ENCODE measurements around the gene HOOK2.
"Not testable (repeated sequence)": the region's sequence is repeated elsewhere in the genome, so short reads cannot be mapped to it uniquely, and the experiment has no call there.

The HOOK2 gene, protein sequence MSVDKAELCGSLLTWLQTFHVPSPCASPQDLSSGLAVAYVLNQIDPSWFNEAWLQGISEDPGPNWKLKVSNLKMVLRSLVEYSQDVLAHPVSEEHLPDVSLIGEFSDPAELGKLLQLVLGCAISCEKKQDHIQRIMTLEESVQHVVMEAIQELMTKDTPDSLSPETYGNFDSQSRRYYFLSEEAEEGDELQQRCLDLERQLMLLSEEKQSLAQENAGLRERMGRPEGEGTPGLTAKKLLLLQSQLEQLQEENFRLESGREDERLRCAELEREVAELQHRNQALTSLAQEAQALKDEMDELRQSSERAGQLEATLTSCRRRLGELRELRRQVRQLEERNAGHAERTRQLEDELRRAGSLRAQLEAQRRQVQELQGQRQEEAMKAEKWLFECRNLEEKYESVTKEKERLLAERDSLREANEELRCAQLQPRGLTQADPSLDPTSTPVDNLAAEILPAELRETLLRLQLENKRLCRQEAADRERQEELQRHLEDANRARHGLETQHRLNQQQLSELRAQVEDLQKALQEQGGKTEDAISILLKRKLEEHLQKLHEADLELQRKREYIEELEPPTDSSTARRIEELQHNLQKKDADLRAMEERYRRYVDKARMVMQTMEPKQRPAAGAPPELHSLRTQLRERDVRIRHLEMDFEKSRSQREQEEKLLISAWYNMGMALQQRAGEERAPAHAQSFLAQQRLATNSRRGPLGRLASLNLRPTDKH

DNA sequence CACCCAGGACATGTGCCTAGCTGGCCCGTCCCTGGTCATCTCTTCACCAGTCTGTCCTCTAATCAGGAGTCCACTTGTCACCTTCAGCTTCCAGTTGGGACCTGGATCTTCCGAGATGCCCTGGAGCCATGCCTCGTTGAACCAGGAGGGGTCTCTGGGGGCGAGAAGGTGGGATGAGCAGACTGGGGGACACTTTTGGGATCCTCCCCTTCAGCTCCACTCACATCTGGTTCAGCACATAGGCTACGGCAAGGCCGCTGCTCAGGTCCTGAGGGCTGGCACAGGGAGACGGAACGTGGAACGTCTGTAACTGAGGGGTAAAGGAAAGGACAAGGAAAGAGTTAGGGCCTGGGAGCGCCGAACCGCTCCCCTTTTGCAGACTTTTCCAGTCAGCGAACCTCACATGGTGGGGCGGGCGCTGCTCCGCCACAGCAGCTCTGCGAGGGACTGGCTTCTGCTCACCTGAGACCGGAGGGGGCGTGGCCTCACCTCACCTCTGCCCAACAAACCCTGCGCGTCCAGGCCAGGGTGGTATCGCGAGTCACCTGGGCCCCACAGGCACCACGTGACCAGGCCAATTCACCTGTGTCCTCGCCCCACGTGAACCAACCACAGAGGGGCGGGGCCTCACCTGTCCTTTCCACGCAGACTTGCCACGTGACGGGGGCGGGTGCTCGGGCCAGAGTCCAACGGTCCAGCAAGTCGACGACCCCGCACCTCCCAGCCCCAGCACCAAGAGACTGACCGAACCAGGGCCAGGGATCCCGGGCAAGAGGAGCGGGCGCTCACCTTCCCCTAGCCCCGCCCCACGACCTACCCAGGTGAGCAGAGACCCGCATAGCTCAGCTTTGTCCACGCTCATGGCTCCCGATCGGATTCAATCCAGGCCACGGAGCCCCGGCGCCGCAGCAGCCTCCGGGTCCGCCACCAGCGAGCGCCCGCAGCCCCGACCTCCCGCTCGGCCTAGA is at the start of gene HOOK2:
HOOK2 (minus strand) TSS at position 965 of the 968 bp plus-strand sequence; CDS start at position 862, 103 bp downstream.
- peak; percentile 43 for DNase-seq

DNA sequence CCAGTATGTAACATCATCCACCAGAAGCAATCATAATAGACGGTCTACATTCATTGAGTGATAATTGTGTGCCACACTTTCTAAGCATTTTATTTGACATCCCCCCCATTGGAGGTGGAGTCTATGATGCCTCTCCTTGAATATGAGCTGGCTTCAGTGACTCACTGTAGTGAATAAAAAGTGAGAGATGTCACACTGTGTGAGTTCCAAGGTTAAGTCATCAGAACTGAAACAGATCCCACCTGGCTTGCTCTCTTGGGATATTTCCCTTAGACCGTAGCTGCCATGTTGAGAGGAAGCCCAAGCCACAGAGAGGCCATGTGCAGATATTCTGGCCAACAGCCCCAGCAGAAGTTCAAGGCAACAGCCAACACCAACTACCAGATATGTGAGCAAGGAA is 46.4 kb upstream of the HOOK2 start:
- no peak for DNase-seq

DNA sequence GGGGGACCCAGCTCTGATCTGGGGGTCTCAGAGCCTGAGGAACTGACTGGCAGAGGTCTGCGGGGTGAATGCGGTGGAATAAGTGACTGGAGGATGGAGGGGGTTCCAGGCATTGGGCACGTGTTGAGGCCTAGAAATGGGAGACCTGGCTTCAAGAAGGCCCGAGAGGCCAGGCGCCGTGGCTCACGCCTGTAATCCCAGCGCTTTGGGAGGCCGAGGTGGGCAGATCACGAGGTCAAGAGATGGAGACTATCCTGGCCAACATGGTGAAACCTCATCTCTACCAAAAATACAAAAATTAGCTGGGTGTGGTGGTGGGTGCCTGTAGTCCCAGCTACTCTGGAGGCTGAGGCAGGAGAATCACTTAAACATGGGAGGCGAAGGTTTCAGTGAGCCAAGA is 42.5 kb upstream of the HOOK2 start:
- not testable (repeated sequence) for DNase-seq

DNA sequence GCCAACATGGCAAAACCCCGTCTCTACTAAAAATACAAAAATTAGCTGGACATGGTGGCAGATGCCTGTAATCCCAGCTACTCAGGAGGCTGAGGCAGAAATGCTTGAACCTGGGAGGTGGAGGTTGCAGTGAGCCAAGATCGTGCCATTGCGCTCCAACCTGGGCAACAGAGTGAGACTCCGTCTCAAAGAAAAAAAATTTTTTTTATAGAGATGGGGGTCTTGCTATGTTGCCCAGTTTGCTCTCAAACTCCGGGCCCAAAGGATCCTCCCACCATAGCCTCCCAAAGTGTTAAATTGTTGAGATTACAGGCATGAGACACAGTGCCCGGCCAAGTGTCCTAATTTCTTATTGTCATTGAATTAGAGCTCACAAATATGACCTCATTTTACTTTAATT is 41.8 kb upstream of the HOOK2 start:
- not testable (repeated sequence) for DNase-seq

DNA sequence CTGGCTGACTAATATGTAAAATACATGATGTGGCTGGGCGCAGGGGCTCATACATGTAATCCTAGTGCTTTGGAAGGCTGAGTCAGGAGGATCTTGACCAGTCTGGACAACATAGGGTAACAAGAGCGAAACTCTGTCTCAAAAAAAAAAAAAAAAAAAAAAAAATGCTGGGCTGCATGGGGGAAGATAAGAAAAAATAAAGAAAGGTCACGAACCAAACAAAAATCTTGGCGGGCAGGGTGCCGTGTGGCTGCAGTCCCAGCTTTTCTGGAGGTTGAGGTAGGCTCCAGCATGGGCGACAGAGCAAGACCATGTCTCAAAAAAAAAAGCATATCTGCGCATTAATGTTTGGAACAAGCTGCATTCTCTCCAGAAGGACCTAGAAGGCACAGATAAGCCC is 39.7 kb upstream of the HOOK2 start:
- no peak for DNase-seq

DNA sequence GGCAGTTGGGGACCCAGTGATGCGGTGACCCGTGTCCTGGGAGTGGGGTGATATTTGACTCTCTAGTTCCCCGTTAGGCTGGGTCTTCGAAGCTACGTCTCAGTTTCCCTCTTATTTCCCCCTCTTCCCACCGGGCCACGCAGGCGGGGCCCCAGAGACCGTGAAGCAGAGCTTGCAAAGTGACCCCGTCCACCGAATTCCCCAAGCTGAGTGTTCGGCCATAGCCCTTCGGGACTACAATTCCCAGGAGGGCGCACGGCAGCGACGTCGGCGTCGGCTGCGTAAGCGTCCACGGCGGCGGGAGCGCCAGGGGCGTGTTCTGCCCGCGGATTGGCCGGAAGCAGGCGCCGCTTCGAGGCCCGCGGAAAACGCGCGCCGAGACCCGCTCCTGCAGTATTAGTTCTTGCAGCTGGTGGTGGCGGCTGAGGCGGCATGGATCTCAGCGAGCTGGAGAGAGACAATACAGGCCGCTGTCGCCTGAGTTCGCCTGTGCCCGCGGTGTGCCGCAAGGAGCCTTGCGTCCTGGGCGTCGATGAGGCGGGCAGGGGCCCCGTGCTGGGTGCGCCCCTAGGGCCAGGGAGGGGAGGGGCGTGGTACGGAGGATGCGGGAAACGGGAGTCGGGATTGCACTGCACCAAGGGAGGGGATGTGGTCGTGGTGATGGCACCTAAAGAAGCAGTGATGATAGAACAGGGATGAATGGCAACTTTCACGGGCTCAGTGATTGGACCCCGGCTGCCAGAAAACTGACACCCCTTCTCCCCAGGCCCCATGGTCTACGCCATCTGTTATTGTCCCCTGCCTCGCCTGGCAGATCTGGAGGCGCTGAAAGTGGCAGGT is 31.1 kb upstream of the HOOK2 start, which contains the start of gene RNASEH2A:
RNASEH2A (plus strand) TSS at position 343 of the 840 bp plus-strand sequence; CDS start at position 433, 90 bp downstream.
- DNase-seq, result peak; percentile 93

DNA sequence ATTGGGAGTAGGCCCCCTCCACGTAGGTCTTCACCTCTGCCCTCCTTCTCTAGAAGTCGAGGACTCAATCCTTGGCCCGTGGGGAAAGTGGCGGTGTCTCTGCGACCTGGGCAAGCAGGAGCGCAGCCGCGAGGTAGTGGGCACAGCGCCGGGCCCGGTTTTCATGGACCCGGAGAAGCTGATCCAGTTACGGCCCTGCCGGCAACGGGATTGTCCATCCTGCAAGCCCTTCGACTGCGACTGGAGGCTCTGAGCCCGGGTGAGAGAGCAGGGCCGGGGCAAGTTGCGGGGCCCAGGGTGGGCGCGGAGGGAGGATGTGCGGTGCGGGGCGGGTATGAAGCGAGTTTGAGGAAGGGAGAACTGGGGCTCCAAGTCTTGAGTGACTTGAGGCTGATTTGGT is 28.7 kb upstream of the HOOK2 start:
- DNase-seq, result no peak

DNA sequence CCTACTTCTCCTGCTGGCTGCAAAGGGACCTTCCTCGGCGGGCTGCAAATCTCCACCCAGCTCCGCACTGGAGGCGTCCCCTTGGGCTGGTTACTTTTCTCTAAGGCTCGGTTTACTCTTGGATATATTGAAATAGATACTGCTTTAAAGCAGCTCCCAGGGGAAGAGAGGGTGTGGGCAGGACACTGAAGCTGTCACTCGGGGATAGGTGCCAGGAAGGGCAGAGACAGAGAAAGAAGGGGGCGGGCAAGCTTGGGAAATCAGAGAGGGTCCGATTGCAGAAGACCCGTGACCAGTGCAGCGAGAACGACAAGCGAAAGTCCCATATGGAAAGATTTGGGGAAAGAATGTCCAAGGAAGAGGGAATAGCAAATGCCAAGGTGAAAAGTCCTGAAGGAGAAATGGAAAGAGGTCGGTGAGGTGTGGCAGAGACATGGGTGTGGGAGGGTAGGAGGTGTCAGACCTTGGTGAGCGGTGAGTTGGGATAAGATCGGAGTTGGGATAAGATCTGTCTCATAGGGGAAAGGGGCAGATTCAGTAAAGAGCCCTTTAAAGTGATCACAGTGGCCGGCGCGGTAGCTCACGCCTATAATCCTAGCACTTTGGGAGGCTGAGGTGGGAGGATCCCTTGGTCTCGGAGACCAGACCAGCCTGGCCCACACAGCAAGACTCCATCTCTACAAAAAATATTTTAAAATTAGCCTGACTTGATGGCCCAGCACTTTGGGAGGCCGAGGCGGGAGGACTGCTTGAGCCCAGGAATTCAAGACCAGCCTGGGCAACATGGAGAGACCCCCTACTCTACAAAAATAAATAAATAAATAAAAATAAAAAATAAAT is 27.1 kb upstream of the HOOK2 start:
- no peak for DNase-seq

DNA sequence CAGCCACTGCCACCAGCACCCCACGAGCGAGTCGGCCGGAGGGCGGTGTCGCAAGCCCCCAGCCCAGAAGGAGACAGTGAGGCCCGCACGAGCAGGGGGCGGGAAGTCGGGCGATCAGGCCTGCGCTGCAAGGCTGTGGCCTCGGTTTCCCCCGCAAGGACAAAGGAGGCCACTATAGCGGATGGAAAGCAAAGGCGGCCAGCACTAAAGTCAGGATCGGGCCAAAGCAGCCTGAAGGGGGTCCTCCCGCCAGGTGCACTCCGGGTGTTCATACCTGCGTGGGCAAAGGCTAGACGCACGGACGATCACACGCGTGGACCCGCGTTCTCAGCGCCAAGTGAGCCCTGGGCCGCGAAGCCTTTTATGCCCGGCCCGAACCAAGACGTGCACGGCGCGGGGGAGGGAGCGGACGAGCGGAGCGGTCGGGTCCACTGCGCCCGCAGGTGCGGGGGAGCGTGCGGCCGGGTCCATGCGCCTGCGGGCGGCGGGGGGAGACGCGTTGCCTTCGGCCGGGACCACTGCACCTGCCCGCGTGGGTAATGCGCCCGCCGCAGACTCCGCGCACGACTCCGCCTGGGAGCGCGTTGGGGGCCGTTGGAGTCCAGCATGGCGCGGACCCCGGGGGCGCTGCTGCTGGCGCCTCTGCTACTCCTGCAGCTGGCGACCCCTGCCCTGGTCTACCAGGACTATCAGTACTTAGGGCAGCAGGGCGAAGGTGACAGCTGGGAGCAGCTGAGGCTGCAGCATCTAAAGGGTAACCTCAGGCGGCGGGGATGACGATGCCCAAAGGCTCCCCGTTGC is 26.3 kb upstream of the HOOK2 start, which contains the start of the genes PRDX2 and THSD8:
PRDX2 (minus strand) TSS at position 335 of the 801 bp plus-strand sequence. CDS start 539 bp downstream, outside the sequence.
THSD8 (plus strand) TSS at position 604 of the 801 bp plus-strand sequence; CDS start at position 607, 3 bp downstream.
- peak; percentile 88 for DNase-seq

DNA sequence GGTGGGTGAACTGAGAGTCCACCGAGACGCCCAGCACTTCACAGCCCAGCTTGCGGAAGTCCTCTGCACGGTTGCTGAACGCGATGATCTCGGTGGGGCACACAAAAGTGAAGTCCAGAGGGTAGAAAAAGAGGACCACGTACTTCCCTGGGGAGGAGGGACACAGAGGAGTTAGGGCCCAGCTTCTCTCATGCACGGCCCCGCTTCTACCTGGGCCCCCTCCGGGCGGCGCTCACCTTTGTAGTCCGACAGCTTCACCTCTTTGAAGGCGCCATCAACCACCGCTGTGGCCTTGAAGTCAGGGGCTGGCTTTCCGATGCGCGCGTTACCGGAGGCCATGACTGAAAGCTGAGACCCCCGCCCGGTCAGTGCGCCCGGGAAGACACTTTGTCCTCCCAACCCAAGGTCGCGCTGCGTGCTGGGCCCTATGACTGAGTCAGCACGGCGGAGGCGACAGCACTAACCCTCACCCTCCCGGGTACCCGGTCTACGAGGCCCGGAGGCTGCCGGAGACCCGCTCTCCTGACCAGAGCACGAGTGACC is 25.6 kb upstream of the HOOK2 start:
- DNase-seq, result no peak

DNA sequence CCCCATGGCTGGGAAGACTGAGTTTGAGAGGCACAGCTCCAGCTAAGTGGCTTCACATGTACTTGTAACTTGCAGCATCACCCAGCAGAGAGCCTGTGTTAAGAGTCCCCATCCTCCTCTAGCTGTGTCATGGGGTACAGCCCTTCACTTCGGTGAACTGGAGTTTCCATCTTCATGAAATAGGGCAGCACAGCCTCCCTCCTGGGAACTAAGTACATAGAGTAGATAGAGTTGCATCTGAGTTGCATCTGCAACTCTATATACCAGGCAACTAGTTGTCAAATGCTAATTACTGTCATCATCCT is 25.1 kb upstream of the HOOK2 start:
- DNase-seq, result no peak

DNA sequence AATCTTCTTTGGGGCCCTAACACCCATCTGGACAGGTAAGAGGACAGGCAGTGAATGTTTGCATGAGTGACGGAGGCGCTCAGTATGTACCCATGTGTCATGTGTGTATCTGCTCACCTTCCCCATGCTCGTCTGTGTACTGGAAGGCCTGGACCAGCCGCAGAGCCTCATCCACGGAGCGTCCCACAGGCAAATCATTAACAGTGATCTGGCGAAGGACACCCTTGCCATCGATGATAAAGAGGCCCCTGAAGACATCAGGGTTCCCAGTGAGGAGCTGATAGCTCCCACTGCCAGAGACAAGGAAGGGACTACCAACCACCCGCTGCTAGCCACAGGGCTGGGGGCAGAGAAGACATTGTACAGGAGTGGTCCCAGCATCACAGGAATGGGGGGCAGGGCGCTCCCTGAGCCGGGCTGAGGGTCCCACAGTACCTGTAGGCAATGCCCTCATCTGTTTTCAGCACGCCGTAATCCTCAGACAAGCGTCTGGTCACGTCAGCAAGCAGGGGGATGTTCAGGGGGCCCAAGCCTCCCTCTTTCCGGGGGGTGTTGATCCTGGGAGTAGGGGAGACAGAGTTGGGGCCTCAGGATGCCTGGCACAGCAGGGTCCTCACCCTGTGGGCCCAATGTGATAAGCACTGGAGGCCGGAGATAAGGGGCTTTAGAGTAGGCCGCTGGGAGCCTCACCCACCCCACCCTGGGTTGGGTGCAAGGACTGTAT is 24.6 kb upstream of the HOOK2 start:
- DNase-seq, result no peak

DNA sequence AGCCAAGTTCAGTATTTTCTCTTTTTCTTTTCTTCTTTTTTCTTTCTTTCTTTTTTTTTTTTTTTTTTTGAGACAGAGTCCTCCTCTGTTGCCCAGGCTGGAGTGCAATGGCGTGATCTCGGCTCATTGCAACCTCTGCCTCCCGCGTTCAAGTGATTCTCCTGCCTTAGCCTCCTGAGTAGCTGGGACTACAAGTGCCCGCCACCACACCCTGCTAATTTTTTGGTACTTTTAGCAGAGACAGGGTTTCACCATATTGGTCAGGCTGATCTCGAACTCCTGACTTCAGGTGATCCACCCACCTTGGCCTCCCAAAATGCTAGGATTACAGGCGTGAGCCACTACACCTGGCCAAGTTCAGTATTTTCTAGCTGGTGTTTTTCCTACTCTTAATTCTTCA is 22.3 kb upstream of the HOOK2 start:
- DNase-seq, result not testable (repeated sequence)

DNA sequence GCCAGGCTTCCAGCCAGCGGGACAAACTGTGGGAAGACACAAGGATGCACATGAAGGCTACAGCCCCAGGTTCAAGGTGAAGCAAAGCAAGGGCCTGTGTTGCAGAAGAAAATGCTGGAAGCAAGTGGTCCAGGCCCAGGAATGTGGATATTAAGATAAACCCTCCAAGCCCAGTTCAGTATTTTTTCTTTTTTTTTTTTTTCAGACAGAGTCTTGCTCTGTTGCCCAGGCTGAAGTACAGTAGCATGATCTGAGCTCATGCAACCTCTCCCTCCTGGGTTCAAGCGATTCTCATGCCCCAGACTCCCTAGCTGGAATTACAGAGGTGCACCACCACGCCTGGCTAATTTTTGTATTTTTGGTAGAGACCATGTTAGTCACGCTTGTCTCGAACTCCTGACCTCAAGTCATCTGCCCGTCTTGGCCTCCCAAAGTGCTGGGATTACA is 21.8 kb upstream of the HOOK2 start:
- DNase-seq, result no peak

DNA sequence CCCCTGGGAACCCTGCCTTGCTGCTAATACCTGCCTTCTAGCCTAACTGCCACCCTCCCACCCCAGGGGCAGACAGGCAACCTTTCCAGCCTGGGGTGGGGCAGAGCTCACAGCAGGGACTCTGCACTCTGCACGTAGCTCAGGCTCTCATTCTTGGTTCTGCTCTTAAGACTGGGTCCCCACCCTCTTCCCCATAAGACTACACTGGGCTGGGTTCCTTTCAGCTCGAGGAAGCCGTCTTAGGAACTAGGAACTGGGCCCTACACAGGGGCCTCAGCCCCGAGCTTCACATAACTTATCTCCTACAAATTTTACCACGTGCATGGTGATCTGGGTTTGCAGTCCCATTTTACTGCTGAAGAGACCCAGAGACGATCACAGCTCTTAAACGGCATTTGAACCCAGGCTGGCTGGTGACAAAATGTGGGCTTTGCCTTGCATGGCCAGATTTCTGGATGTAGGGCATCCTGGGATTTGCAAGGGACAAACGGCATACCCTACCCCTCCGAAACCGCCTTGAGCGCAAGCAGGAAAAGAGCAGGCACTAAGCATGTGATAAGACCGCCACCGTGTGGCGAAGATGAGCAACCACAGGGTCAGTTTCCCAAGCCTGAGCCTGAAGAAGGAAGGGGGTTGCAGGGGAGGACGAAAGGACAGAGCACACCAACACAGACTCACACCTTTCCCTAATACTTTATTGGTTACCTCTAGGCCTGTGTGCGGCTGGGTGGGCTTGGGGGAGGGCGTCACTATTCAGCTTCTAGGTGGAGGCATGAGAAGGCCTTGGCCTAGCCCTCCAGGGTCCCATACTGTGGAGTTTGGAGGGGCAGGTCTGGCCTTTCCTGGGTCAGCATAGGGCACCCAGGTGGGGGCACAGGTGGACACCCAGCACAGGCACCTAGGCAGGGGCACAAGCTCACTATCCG is 21.1 kb upstream of the HOOK2 start:
- peak; percentile 83 for DNase-seq

DNA sequence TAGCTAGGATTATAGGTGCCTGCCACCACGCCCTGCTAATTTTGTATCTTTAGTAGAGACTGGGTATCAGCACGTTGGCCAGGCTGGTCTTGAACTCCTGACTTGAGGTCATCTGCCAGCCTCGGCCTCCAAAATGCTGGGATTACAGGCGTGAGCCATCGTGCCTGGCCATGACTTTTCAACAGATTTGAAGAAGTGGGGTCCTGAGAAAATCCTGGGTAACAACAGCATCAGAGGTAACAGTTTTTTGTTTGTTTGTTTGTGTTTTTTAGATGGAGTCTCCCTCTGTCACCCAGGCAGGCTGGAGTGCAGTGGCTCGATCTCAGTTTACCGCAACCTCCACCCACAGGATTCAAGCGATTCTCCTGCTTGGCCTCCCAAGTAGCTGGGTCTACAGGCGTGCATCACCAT is 19.6 kb upstream of the HOOK2 start:
- no peak for DNase-seq

DNA sequence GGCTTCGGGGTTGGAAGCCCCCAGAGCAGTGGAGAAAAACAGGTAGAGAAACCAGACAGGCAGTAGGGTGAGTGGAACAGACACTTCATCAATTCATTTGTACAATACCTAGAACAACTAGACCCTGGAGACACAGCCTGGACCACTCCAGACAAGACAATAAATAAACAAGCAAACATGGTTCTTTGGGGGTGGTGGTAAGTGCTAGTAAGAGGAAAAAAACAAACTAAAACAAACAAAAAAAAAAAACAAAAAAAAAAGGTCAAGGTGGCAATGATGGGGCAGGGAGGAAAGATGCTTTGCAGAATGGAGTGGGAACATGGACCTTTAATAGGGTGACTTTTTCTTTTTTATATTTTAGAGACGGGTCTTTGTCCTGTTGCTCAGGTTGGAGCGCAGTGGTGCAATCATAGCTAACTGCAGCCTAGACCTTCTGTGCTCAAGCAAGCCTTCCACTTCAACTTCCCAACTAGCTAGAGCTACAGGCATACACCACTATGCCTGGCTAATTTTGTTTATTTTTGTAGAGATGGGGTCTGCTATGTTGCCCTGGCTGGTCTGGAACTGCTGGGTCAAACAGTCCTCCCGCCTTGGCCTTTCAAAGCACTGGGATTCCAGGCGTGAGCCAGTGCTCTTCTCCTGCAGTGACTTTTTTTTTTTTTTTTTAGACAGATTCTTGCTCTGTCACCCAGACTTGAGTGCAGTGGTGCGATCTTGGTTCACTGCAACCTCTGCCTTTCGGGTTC is 19.0 kb upstream of the HOOK2 start:
- no peak for DNase-seq
